GM12874 (cell line): Measurements from ENCODE around the gene GPI.
A peak's percentile ranks its signal among the peaks of the same experiment; 100 is the strongest.

Experiments
- TF ChIP-seq, protein P1 (sequence below): IDR thresholded peaks from 2 replicates; pipeline ENCODE4 v1.5.1; 2011; ENCODE audit warnings: low read depth, mild to moderate bottlenecking, control low read depth, low read length, moderate library complexity; ENCODE audit not compliant: insufficient read depth

Gene GPI

DNA sequence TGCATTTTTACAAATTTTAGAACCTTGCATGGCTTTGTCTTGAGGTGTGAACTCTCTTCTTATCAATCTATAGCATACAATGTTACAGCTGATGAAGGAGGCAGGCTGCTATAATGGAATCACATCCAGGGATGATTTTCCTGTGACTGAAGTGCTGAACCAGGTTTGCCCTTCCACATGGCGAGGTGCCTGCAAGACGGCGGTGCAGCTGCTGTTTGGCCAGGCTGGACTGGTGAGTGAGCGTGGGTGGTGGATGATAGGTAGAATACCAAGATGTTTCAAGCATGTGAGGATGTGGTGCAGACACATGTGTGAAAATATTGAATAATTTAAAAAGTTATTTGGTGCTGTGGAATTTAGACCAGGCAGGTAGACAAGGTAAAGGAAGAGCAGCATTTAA is 34.9 kb upstream of the GPI start:
- TF ChIP-seq, protein P1, sequence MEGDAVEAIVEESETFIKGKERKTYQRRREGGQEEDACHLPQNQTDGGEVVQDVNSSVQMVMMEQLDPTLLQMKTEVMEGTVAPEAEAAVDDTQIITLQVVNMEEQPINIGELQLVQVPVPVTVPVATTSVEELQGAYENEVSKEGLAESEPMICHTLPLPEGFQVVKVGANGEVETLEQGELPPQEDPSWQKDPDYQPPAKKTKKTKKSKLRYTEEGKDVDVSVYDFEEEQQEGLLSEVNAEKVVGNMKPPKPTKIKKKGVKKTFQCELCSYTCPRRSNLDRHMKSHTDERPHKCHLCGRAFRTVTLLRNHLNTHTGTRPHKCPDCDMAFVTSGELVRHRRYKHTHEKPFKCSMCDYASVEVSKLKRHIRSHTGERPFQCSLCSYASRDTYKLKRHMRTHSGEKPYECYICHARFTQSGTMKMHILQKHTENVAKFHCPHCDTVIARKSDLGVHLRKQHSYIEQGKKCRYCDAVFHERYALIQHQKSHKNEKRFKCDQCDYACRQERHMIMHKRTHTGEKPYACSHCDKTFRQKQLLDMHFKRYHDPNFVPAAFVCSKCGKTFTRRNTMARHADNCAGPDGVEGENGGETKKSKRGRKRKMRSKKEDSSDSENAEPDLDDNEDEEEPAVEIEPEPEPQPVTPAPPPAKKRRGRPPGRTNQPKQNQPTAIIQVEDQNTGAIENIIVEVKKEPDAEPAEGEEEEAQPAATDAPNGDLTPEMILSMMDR = no peak

DNA sequence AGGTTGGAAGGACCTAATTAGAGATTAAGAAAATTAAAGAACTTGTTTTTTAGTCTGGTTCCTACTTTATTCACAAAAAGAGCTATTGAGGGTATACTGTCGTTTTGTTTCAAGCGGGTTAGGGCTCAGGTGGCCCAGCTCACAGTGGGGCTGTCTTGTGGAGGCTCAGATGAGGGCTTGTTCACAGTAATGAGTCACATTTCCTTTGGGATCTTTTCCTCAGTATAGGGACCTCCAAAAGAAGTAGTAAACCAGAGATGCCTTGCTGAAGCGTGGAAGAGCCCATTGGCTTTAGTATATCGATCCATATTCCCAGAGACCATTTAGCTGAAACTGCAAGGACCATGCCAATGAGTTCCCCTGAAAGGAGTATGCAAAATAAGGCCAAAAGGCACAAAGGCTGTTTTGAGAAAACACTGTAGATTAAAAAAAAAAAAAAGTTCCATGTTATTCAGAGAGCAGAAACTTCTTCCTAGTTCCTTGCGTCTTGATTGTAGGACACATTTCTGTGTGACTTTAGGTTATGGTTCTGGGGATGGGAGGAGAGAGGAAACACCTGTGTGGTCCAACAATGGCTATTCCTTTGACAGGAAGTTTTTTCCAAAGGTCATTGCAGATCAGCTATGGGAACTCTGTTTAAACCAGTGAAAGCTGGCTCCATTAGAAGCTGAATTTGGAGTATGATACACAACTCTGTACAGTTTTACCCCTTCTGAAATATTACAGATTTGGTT is 32.8 kb upstream of the GPI start:
- TF ChIP-seq, protein P1 = no peak

DNA sequence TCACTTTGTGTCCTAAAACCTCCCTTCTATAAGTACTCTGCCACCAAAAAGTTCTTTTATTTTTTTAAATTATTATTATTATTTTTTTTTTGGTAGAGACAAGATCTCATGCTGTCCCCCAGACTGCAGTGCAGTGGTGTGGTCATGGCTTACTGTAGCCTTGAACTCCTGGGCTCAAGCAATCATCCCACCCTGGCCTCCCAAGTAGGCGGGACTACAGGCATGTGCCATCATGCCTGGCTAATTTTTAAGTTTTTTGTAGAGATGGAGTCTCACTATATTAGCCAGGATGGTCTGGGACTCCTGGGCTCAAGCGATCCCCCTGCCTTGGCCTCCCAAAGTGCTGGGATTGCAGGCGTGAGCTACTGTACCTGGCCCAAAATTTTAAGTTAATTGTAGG is 29.1 kb upstream of the GPI start:
- TF ChIP-seq, protein P1 = no peak

DNA sequence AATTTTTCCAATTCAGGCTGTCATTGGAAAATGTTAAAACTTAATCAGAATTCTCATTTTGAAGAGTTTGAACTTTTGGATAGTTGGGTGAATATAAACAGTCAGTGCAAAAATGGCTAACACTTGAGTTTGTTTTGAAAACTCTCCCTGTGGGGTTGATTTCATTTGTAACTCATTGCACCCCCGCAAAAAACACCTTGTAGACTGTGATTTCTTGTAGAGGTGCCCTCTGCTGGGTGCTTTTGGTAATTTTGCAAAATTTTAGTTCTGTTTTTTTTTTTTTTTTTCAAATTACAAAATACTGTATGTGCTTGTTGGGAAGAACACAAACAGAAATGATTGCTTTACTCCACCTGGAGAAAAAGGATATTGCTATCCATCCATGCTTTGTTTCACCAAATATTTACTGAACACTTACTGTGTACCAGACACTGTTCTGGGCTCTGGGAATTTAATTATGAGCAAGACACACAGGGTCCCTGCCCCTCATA is 28.2 kb upstream of the GPI start:
- TF ChIP-seq, protein P1 = peak; percentile 41; the same call in 1 of the 2 replicates

DNA sequence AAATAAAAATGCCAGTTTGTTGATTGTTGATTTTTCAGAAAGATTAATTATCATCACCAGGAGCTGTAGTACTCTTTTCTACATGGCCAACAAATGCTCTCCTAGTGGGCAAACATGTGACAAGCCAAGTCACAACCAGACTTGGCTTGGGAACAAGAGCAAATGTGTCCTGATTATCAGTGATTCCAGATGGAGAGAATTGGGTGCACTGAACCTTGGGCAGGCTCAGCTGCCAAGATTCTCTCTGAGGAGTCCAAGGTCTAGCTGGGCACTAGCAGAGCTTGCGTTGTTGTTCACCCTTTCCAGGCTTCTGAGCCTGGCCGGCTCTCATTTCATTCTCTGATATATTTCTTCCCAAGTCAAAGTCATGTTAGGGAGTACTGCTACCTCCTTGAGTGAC is 27.3 kb upstream of the GPI start:
- TF ChIP-seq, protein P1 = no peak

DNA sequence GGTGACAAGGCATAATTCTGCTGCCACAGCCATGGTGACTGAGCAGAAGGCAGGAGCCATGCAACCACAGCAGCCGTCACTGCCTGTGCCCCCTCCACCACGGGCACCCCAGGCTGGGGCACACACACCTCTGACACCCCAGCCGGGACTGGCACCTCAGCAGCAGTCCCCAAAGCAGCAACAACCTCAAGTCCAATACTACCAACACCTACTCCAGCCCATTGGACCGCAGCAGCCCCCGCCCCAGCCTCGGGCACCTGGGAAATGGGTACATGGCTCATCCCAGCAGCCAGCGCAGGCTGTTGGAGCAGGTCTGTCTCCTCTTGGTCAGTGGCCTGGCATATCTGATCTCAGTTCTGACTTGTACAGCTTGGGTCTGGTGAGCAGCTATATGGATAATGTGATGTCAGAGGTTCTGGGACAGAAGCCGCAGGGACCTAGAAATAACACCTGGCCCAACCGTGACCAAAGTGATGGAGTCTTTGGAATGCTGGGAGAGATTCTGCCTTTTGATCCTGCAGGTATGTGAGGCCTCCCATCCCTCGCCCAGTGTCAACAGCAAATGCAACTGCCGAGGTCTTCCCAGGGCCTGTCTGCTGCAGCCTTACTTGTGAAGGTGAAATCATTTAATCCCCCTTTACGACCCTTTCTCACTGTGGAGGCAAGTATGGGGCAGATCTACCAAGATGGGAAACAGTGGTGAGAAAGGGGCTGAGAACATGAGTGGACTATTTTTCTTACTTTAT is 22.9 kb upstream of the GPI start:
- TF ChIP-seq, protein P1 = no peak

DNA sequence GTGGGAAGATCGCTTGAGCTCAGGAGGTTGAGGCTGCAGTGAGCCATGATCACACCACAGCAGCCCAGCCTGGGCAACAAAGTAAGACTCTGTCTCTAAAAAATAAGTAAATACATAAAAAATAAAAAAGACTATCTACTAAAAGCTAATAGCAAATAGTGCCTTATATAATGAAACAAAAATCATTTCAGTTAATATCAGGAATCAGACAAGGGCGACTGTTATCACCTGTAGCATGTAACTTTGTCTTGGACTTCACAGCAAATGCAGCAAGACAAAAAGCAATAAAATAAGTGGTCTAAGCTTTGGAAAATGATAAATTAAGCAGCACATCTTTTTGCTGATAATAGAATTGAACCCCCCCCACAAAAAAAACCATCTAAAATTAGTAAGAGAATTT is 21.2 kb upstream of the GPI start:
- TF ChIP-seq, protein P1 = no peak
